Aorta (tissue), 5 donors: ENCODE measurements around the gene FYN. TPM values are rescaled to one million over a fixed set of nuclear protein-coding genes. Genes with fewer than 3 reads are reported as not detected.

ENCODE experiments used
- ATAC-seq: fragments of 200-7000 bp; cut with Tn5 transposase; one replicate; pipeline ENCODE4 v1.9.1; 2022; ENCODE audit warnings: moderate library complexity; ENCODE audit not compliant: low FRiP score
- DNase-seq, 2 donors: peaks; one replicate each; pipeline ENCODE4 v3.0.0-alpha.2; 2020
- H3K27ac ChIP-seq, 2 donors: one replicate each; pipeline ENCODE4 v1.5.1; 2013; ENCODE audit warnings: low read length in 2 of 2, mild to moderate bottlenecking in 2 of 2, moderate library complexity in 2 of 2, control low read depth in 1 of 2, inconsistent platforms in 1 of 2, low read depth in 1 of 2
- H3K27me3 ChIP-seq, 2 donors: one replicate each; pipeline ENCODE4 v1.6.1; 2013; ENCODE audit warnings: control low read depth in 1 of 2, low read length in 1 of 2, mild to moderate bottlenecking in 1 of 2, moderate library complexity in 1 of 2; ENCODE audit not compliant: insufficient read depth in 2 of 2, control insufficient read depth in 1 of 2
- H3K36me3 ChIP-seq, 2 donors: one replicate each; pipeline ENCODE4 v1.6.1; 2013; ENCODE audit warnings: control low read depth in 1 of 2, low read length in 1 of 2, mild to moderate bottlenecking in 1 of 2; ENCODE audit not compliant: insufficient read depth in 2 of 2, control insufficient read depth in 1 of 2
- H3K4me1 ChIP-seq, 2 donors: one replicate each; pipeline ENCODE4 v1.6.1; 2013; ENCODE audit warnings: low read length in 2 of 2, control low read depth in 1 of 2, mild to moderate bottlenecking in 1 of 2, moderate library complexity in 1 of 2; ENCODE audit not compliant: insufficient read depth in 2 of 2, control insufficient read depth in 1 of 2
- H3K4me3 ChIP-seq, 2 donors: one replicate each; pipeline ENCODE4 v1.5.1; 2013; ENCODE audit warnings: low read length in 2 of 2, control low read depth in 1 of 2, mild to moderate bottlenecking in 1 of 2
- H3K9me3 ChIP-seq: one replicate; pipeline ENCODE4 v1.6.1; 2013; ENCODE audit warnings: mild to moderate bottlenecking, low read length; ENCODE audit not compliant: control insufficient read depth
- WGBS, 2 donors: extraction: QIAGEN DNeasy Blood & Tissue Kit; methylation state at CpG; one replicate each; pipeline ENCODE4 v1.1.7; 2013; 5-methylcytosine and 5-hydroxymethylcytosine counted together
- intact Hi-C, 2 donors: fragments of 100-400 bp; cut with DNase I; formaldehyde crosslinking; loops; one replicate each; pipeline versions ENCODE4 v1.14.2 to v1.15.0; 2022
- polyA plus RNA-seq, 2 donors: library from polyadenylated mRNA; stranded (reverse); fragments of 200-250 nt; gene quantifications; one replicate each; pipeline ENCODE4 v1.2.3, GENCODE V29; 2013
- total RNA-seq, 2 donors: library from RNA; stranded (reverse); fragmentation: NEBNext Ultra II Directional; extraction: Animal tissue kit (Norgen Biotek cat#: 25700); gene quantifications; one replicate each; pipeline ENCODE4 v1.2.1, GENCODE V29; 2021
- donor health status: healthy with polysubstance abuse.
- donor health status: Bipolar disorder and iron deficiency.
- donor health status: DM: no; HTN: no; CAD: no.
- donor health status: DM: no; HTN: no; CAD: no.
- donor health status: DM: yes; HTN: yes; CAD: no.

Gene FYN
- total and polyA plus RNA-seq, 4 donors = 31.7 to 162 (median 66.3) TPM

DNA sequence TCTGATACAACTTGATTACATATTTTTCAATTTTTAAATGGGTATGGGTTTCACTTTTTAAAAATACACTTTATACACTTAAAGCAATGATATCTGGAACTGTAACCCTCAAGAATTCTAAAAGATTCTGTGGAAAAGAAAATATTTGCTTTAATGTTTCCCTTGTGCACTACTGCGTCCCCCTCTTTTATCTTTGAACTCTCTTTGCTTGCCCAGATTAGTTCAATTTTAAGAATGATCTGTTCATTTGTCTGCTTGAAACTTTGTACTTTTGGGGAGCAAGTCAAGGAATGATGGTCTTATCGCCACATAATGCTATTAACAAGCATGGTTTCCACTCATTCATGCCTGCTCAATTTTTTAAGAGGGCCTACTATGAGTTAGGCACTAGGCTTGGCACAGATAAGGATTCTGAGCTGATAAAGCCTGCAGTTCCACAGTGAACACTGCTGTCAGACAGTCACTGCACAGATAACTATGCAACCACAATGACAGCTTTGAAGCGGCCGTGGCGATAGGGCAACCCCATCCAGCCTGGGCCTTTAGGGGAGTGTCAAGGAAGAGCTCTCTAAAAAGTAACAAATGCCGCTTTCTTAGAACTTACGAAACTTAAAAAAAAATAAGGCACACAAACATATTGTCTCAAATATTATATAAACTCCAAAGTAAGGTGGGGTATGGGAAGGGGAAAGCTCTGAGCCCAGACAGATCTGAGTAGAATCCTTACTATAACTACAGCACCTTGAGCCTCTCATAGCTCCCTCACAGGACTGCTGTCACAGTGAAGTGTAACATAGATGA is 29.7 kb downstream of the FYN start:
- 89% methylated on average over 7 of the region's 7 CpGs for WGBS, 2 donors
- H3K27ac ChIP-seq = no peak overlapping the region

DNA sequence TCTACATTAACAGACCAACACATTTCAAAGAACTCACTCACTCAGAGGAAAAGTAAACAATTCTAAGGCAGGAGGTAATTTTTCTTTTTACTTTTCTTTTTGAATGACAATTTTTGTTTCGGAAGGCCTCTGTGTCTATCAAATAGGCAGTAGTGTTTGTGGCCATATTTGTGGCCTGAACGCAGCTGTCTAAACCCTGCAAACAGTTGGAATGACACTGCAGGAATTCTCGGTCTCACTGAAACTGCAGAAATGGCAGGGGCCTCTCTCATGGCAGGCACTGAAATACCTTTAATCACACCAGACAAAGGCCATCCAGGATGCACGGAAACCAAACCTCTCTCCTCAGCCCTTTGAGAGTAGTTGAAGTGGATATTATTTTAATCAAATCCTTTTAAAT is 30.4 kb downstream of the FYN start:
- H3K27ac ChIP-seq = no peak overlapping the region
- intact Hi-C loops = no loop called here
- H3K4me3 ChIP-seq = no peak overlapping the region
- H3K27me3 ChIP-seq = no peaks in the 10 kb centered on the region
- no peaks in the 10 kb centered on the region for H3K9me3 ChIP-seq
- 14 to 16% methylated on average over 4 of the region's 4 CpGs for WGBS, 2 donors
- no peak for DNase-seq
- ATAC-seq = no peak
- no peaks in the 10 kb centered on the region for H3K36me3 ChIP-seq
- no peaks in the 10 kb centered on the region for H3K4me1 ChIP-seq

More for the DNA sequence above, 29.7 kb downstream of the FYN start:
- ATAC-seq = no peak
- Histone ChIP-seq H3K36me3 (no peaks in the 10 kb centered on the region), H3K4me1 (no peaks in the 10 kb centered on the region), H3K27me3 (no peaks in the 10 kb centered on the region), H3K9me3 (no peaks in the 10 kb centered on the region), H3K4me3 (no peak overlapping the region)
- no peak for DNase-seq
- intact Hi-C loops = no loop called here

DNA sequence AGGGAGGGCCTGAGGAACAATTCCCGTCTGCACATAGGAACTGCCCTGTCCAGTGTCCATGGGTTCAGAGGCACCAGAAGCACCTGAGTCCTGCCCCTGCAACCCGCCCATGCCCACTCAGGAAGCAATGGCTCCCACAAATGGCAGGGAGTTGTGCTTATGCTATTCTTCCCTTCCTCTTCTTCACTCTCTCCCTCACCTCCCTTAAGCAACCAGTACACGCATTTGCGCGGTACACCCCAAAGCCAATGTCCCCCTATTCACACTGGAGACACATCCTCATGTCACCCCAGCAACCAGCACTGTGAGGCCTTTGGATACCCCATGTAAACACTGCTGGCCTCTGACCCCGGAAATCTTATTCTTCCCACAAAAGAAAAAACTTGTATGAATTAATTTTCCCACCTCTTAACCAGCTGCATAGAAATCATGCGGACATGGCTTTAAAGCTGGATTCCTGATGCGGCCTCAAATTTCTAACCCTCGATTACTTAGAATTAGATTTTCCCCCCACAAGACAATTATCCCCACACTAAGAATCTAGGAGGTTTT is 30.9 kb downstream of the FYN start:
- Histone ChIP-seq H3K4me3 (no peak overlapping the region), H3K4me1 (no peaks in the 10 kb centered on the region), H3K27me3 (no peaks in the 10 kb centered on the region), H3K9me3 (no peaks in the 10 kb centered on the region), H3K27ac (no peak overlapping the region), H3K36me3 (no peaks in the 10 kb centered on the region)
- 83 to 89% methylated on average over 9 of the region's 9 CpGs for whole genome bisulfite sequencing, 2 donors
- DNase-seq = no peak
- intact Hi-C loops = no loop called here
- ATAC-seq = no peak

DNA sequence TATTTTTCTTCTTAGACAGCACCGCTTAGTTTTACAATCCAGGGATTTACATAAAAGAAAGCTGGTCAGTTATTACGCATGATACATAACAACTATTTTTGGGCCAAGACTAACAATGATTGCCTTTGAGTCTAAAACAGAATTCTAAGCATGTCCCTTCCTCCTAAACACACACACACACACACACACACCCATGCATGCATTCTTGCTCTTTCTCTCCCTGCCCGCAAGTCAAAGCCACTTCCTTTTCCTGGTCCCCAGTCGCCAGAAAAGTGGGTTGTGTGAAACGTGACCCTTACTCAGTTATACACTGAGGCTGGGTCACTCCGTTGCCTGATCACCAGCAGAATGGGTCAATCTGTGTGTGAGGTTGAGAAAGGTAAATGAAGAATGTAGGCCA is 31.4 kb downstream of the FYN start:
- 58 to 60% methylated on average over 6 of the region's 6 CpGs for WGBS, 2 donors

DNA sequence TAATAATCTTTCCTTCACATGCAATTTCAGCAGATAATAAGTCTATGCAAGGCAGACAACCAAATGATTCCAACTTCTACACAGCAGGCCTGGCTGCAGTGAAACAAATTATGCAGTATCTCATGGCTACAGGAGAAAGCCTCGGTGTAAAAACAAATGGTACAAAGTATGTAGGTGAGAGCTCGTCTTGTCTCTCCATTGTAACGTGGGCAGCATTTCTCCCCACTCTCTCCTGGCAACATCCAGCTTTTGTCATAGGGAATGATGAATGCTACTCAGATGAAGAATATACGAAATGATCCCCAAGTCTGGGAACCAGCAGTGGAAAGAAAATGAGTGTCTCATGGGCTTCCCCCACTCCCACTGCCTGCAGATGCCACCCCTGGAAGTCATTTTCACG is 32.4 kb downstream of the FYN start:
- H3K4me1 ChIP-seq = peaks cover 0 to 2% of the 10 kb centered on the region in 2 donors
- H3K9me3 ChIP-seq = no peaks in the 10 kb centered on the region
- H3K4me3 ChIP-seq = no peak overlapping the region
- no peaks in the 10 kb centered on the region for H3K36me3 ChIP-seq
- intact Hi-C loops = no loop called here
- no peak for ATAC-seq
- H3K27me3 ChIP-seq = no peaks in the 10 kb centered on the region
- DNase-seq = no peak
- WGBS, 2 donors = 85 to 92% methylated on average over 5 of the region's 5 CpGs
- no peak overlapping the region for H3K27ac ChIP-seq

More for the DNA sequence above, 31.4 kb downstream of the FYN start:
- no peaks in the 10 kb centered on the region for H3K9me3 ChIP-seq
- peak; percentile 8 for ATAC-seq
- H3K27ac ChIP-seq = no peak overlapping the region
- no peaks in the 10 kb centered on the region for H3K27me3 ChIP-seq
- no peak overlapping the region for H3K4me3 ChIP-seq
- no peaks in the 10 kb centered on the region for H3K4me1 ChIP-seq
- DNase-seq = peak in 1 of 2 donors; percentile 53
- H3K36me3 ChIP-seq = no peaks in the 10 kb centered on the region
- intact Hi-C loops = no loop called here

DNA sequence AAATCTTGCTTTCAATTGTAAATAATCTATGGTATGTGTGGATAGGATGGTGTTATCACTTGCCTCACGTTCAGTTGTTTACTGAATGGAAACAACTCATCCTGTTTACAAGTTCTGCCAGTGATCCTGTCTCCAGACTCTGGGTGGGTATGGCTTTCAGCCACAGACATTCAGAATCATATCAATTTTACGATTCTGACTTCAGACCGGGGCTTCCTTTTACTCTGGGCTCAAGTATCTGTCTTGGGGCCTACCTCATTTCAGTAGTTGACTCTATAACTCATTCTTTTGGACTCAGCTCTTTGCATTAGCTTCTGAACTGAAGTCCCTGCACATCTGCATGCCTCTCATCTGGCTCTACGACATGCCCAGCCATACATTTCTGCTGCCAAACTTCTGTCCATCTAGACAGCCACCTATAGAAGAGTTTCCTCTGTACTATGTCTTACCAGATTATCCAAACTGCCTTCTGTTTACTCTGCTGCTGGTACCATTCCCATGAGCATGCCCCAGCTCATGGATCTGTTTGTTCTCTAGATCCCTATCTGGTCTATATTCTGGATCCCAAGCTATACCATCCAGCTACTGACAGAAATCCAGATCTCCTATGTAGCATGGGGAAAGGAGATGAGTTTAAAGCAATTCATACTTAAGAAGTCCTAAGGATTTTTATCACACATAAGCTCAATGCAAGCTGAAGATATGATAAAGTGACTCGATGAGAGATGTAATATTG is 34.3 kb downstream of the FYN start:
- DNase-seq (no peak), ATAC-seq (no peak)
- no peak overlapping the region for H3K27ac ChIP-seq
- H3K27me3 ChIP-seq = no peaks in the 10 kb centered on the region
- intact Hi-C loops = no loop called here
- peaks cover 0 to 3% of the 10 kb centered on the region in 2 donors for H3K4me1 ChIP-seq
- H3K4me3 ChIP-seq = no peak overlapping the region
- no peaks in the 10 kb centered on the region for H3K36me3 ChIP-seq
- no peaks in the 10 kb centered on the region for H3K9me3 ChIP-seq
- 87 to 88% methylated on average over 5 of the region's 5 CpGs for WGBS, 2 donors

DNA sequence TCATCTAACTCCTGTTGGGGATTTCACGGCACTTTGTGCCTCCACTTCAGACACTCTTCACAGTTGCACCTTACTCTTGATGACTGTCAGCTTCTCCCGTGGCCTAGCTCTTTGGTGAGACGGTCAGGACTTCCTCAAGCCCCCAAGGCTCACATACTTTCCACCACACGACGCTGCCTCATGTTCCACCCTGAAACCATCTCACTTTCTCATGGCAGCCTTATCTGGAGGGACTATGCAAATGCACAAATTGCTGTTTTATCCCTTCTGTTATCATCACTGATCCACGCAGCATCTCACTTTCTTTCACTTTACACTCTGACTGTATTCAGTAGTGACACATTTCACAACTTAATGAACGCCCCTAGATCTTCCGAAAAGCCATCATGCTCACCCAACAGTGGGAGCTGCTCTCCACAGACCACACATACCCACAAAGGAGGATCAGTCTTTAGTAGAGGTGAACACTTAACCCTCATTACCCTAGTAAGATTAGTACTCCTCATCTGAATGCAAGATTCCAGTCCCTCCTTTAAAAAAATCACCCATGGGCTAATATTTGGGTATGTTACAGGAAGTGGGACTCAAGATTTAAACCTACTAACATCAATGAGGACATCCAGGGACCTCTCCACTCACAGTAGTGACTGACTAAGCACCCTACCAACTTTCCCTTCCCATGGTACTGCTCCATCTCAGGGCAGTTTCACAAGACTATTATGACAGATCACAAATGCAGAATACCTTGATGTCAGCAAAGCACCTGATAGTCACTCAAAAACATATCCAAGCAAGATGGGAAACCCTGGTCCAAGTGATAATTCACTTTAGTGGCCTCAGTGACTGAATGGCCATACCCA is 35.4 kb downstream of the FYN start:
- intact Hi-C loops = no loop called here
- H3K36me3 ChIP-seq = no peaks in the 10 kb centered on the region
- peaks cover 2 to 3% of the 10 kb centered on the region in 2 donors for H3K4me1 ChIP-seq
- no peak for ATAC-seq
- DNase-seq = no peak
- WGBS, 2 donors = 92 to 93% methylated on average over 8 of the region's 8 CpGs
- H3K27me3 ChIP-seq = no peaks in the 10 kb centered on the region
- H3K9me3 ChIP-seq = no peaks in the 10 kb centered on the region
- no peak overlapping the region for H3K4me3 ChIP-seq
- no peak overlapping the region for H3K27ac ChIP-seq

DNA sequence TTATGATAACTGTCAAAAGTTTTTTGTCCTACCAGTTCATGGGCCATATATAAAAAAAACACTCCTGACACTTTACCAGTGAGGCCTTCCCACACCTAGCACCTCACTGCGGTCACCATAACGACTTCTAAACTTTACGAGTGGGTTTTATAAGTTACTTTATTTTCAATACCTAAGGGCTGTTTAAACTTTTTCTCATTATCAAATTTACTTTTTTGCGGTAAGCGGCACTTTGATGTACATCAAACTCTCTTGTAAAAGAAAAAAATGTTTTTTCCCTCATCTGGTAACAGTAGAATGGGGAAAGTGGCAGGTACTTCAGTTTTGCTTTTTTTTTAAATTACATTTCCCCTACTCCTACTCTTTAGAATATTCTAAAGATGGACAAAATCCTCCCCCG is 36.2 kb downstream of the FYN start:
- H3K9me3 ChIP-seq = no peaks in the 10 kb centered on the region
- no peak overlapping the region for H3K27ac ChIP-seq
- no peak overlapping the region for H3K4me3 ChIP-seq
- ATAC-seq (no peak), DNase-seq (no peak)
- no peaks in the 10 kb centered on the region for H3K36me3 ChIP-seq
- 96 to 98% methylated on average over 6 of the region's 6 CpGs for WGBS, 2 donors
- no peaks in the 10 kb centered on the region for H3K27me3 ChIP-seq
- intact Hi-C loops = no loop called here
- H3K4me1 ChIP-seq = peaks cover 2 to 3% of the 10 kb centered on the region in 2 donors
